GM06990 (cell line): ENCODE measurements around the gene PMAIP1.
"Not testable (repeated sequence)": the region's sequence is repeated elsewhere in the genome, so short reads cannot be mapped to it uniquely, and the experiment has no call there.

Experiments
- DNase-seq: peaks from one replicate; pipeline ENCODE4 v3.0.0-alpha.2; 2011; ENCODE audit not compliant: insufficient read length; ENCODE audit errors: extremely low read depth
- H3K27me3 ChIP-seq: replicated peaks from 2 replicates; pipeline ENCODE4 v1.6.0; 2011; ENCODE audit warnings: low read length; ENCODE audit not compliant: control insufficient read depth, insufficient read depth
- H3K36me3 ChIP-seq: 2 replicates; pipeline ENCODE4 v1.5.1; 2011; ENCODE audit warnings: low read length; ENCODE audit not compliant: control insufficient read depth, insufficient read depth
- H3K4me3 ChIP-seq: replicated peaks from 2 replicates; pipeline ENCODE4 v1.5.1; 2011; ENCODE audit warnings: low read depth, mild to moderate bottlenecking, control low read depth, low read length
- CTCF ChIP-seq: IDR thresholded peaks from 2 replicates; pipeline ENCODE4 v1.5.1; 2011; ENCODE audit warnings: low read length, control low read depth, mild to moderate bottlenecking, inconsistent platforms; ENCODE audit not compliant: insufficient read depth, poor library complexity, severe bottlenecking

Gene PMAIP1

DNA sequence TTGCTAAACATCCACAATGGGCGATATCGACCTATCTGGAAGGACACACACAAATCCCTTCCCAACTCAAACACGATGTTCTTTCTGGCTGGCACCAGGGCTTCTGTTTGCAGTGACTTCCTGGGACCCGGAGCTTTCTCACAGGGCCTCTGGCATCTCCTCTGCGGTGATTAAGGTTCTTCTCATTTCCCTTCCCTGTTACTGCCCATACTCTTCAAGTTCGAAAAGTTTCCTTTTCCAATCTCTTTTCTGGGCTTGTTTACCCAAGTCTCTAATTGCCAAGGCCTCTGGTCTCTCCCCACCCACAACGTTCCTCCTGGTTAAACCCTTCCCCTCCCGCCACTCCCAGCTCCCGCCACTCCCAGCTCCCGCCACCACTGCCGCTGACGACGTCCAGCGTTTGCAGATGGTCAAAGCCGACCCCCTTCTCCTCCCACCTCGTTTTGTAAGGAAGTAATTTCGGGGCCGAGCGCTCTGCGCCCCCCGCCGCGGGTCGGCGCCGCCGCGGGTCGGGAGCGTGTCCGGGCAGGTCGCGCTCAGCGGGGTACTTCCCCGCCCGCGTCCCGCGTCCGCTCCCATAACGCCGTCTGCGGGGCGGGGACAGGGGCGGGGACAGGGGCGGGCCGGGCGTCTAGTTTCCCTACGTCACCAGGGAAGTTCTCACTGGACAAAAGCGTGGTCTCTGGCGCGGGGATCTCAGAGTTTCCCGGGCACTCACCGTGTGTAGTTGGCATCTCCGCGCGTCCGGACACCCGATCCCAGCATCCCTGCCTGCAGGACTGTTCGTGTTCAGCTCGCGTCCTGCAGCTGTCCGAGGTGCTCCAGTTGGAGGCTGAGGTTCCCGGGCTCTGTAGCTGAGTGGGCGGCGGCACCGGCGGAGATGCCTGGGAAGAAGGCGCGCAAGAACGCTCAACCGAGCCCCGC lies at the start of gene PMAIP1:
Gene PMAIP1, plus strand, starts transcription at position 699 of the 924 bp plus-strand sequence. Its CDS starts 182 bp downstream, at position 881.
- peaks cover 2% of the 10 kb centered on the region for H3K36me3 ChIP-seq
- peak within 1 kb of the TSS; percentile 73 for H3K4me3 ChIP-seq
- DNase-seq = peak; percentile 92
- H3K27me3 ChIP-seq = no peaks in the 10 kb centered on the region
- no peak for TF ChIP-seq CTCF

DNA sequence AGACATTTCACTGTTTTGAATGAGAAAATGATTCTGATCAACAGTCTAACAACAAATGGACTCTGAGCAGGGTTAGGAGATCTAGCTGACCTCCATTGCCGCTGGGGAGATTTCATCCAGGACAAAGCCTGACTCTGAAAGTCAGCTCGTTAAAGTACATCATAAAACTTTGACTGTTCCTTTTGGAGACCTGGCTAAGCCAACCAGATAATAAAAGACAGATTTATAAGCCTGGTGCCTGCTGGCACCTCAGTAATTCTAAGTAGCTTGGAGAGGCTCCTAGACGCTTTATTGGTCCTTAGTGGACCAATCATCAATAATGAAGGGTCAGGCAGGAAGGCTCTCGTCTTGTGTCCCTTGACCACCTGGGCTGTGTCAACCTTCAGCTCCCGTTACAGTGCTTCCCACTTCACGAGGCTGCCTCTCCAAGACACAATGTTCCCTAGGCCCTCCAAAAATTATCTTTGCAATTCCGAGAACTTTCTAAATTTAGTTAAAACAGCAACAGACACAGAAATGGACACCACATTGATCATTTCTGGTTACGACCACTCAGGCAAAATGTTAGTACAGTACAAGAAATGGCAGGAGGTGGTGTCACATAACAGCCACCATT lies 47.9 kb upstream of the PMAIP1 start:
- Histone ChIP-seq H3K27me3 (no peaks in the 10 kb centered on the region), H3K36me3 (no peaks in the 10 kb centered on the region), H3K4me3 (no peak overlapping the region)
- TF ChIP-seq CTCF = no peak
- no peak for DNase-seq

DNA sequence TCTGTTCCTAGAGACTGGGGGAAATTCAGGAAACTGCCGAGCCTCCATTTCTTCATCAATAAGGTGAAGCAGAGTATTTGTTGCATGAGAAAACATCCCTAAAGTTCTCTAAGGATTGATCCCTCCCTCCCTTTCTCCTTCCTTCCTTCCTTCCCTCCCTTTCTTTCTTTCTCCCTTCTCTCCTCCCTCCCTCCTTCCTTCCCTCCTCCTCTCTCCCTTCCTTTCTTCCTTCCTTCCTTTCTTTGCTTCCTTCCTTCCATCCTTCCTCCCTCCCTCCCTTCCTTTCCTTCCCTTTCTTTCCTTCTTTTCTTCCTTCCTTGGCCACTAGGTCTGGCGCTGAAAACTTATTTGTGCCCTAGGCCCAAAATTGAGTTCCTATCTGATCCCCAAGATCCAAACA lies 47.2 kb upstream of the PMAIP1 start:
- TF ChIP-seq CTCF = no peak
- DNase-seq = no peak
- H3K36me3 ChIP-seq = no peaks in the 10 kb centered on the region
- H3K27me3 ChIP-seq = no peaks in the 10 kb centered on the region
- no peak overlapping the region for H3K4me3 ChIP-seq

DNA sequence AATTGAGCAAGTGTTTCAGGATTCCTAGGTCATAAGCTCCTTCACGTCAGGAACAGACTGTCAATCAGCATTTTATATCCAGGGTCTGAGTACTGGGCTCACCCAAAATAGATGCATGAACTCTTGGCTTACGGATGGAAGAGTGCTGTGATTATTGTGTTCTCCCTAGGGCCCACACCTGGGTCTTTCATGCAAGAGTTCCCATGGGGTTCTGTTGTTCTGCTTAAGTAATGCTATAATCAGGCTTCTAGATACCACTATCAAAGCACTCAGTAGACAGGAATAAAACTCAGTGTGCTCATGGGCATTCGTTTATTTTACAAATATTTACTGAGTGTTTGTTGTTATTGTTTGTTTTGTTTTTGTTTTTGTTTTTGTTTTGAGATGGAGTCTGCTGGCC lies 46.4 kb upstream of the PMAIP1 start:
- Histone ChIP-seq H3K36me3 (no peaks in the 10 kb centered on the region), H3K27me3 (no peaks in the 10 kb centered on the region), H3K4me3 (no peak overlapping the region)
- no peak for TF ChIP-seq CTCF
- DNase-seq = no peak

DNA sequence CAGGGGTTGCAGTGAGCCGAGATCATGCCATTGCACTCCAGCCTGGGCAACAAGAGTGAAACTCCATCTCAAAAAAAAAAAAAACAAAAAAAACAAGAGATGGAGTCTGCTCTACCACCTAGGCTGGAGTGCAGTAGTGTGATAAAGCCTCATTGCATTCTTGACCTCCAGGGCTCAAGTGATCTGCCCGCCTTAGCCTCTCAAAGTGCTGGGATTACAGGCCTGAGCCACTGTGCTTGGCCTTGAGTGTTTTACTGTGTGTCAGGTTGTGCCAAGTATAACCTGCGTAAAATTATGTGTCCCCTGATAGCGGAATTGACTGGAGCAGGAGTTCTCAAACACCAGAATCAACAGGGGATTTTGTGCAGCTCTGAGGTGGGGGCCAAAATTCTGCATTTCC lies 45.8 kb upstream of the PMAIP1 start:
- not testable (repeated sequence) for H3K4me3 ChIP-seq, H3K27me3 ChIP-seq, DNase-seq

GRCh38 chr18:59861009-59861408 lies 38.8 kb upstream of the PMAIP1 start:
- no peaks in the 10 kb centered on the region for H3K27me3 ChIP-seq
- no peak for DNase-seq
- H3K36me3 ChIP-seq = no peaks in the 10 kb centered on the region
- TF ChIP-seq CTCF = no peak
- no peak overlapping the region for H3K4me3 ChIP-seq

More for the DNA sequence above, 45.8 kb upstream of the PMAIP1 start:
- not testable (repeated sequence) for H3K36me3 ChIP-seq
